Choroid plexus epithelial cell (primary cell): ENCODE measurements around the gene RAB23.

Experiments
- DNase-seq: peaks from one replicate; pipeline ENCODE4 v3.0.0-alpha.2; 2010; ENCODE audit warnings: low read depth
- H3K4me3 ChIP-seq: 2 replicates; pipeline ENCODE4 v1.5.1; 2011; ENCODE audit warnings: low read depth, mild to moderate bottlenecking, control low read depth, low read length, moderate library complexity
- TF ChIP-seq, protein P1 (sequence below): conservative IDR thresholded peaks from 2 replicates; pipeline ENCODE4 v1.5.1; 2011; ENCODE audit warnings: low read depth, mild to moderate bottlenecking, control low read depth, inconsistent platforms, low read length, moderate library complexity

RAB23 gene

DNA sequence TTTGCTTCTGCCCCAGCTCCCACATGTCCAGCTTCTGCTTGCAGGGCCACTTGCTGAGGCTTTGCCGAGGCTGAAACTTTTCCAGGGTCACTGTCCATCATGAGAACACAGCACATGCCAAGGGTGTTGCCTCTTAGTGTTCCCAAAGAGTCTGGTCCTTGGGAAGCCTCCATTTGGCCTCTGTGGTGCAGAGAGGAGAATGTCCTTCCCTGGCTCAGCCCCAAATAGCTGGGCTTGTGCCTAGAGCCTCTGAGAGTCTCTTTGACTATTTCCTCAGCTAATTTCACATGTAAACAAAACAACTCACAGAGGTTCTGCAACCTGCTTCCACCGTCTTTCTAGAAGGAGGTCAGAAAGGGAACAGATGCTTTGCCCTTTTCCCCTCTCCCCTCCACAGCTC is 40.4 kb upstream of the RAB23 start:
- peak; percentile 74 for DNase-seq
- no peak overlapping the region for H3K4me3 ChIP-seq
- TF ChIP-seq, protein P1, sequence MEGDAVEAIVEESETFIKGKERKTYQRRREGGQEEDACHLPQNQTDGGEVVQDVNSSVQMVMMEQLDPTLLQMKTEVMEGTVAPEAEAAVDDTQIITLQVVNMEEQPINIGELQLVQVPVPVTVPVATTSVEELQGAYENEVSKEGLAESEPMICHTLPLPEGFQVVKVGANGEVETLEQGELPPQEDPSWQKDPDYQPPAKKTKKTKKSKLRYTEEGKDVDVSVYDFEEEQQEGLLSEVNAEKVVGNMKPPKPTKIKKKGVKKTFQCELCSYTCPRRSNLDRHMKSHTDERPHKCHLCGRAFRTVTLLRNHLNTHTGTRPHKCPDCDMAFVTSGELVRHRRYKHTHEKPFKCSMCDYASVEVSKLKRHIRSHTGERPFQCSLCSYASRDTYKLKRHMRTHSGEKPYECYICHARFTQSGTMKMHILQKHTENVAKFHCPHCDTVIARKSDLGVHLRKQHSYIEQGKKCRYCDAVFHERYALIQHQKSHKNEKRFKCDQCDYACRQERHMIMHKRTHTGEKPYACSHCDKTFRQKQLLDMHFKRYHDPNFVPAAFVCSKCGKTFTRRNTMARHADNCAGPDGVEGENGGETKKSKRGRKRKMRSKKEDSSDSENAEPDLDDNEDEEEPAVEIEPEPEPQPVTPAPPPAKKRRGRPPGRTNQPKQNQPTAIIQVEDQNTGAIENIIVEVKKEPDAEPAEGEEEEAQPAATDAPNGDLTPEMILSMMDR, result no peak

DNA sequence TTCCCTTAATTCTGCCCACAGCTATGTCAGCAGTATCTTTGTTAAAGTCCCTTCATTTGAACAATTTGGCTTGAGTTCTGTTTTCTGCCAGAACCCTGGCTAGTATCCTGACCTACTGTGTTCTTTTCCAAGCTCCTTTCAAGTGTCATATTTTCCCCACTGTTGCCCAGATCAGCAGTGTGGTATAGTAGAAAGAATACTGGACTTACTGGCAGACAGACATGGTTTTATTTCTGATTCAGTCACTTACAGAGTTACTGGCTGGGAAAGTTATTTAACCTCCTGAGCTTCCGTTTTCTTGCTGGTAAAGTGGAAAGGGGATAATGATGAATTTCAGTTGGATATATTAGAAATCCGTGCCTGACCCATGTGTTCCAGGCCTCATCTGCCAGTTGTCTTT is 39.8 kb upstream of the RAB23 start:
- TF ChIP-seq, protein P1, result no peak
- peak; percentile 26 for DNase-seq
- no peak overlapping the region for H3K4me3 ChIP-seq

DNA sequence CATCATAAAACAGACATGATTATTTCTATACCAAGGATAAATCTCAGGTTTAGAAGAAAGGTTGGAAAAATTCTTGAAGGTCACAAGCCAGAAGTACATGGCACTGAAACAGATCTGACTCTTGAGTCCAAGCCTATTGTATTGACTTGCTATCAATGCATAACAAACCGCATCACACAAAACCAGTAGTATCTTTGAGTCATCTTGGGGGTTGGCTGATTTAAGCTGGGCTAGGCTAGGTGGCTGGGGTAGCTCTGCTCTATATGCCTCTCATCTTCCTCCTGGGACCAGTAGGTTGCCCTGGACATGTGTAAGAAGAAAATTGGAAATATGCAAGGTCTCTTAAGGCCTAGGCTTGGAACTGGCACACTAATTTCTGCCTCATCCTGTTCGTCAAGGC is 37.0 kb upstream of the RAB23 start:
- no peak for DNase-seq
- TF ChIP-seq, protein P1, result no peak
- no peak overlapping the region for H3K4me3 ChIP-seq

DNA sequence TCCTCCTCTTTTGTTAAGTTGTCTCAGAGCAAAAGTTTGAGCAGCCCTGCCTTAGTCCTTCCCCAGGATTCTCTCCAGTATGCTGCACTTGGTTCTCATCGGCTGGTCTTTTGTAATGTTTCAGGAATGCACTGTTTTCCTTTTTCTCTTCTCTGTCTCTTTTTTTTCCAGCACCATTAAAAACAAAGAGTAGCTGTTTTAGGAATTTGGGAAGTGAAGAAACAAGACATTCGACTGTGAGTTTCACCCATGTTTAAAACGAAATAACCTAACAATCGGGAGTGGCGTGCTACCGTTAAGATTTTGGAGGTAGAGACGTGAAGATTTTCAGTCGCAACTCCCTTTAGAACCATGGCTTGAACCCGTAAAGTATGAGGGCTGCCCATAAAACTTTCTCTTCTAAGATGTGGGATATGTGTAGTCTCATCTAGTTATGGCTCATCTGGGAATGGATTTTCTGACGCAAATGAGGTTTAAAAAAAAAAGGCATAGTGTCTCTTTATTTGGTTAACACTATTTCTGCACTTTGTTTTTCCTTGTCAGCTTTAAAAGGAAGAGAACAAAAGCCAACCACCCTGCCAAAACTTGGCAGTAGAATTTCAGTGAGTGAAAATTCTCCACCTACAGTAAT is 35.9 kb upstream of the RAB23 start:
- H3K4me3 ChIP-seq, result no peak overlapping the region
- DNase-seq, result peak; percentile 84
- TF ChIP-seq, protein P1, result no peak

DNA sequence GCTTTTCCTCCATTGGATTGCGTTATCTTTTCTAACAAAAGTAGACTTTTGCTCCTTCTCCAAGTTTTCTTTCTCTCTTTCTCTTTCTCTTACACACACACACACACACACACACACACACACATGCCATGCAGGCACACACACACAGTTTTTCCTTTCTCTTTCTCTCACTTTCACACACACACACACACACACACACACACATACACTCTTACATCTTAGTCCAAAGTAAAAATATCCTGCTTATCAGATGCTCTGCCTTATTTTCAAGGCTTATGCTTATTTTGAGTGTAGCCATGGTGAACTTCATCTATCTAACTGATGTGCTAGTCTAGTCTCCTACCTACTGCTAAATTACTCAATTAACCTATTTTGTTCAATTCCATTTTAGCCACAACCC is 34.4 kb upstream of the RAB23 start:
- no peak overlapping the region for H3K4me3 ChIP-seq
- peak; percentile 60 for DNase-seq
- TF ChIP-seq, protein P1, result no peak

DNA sequence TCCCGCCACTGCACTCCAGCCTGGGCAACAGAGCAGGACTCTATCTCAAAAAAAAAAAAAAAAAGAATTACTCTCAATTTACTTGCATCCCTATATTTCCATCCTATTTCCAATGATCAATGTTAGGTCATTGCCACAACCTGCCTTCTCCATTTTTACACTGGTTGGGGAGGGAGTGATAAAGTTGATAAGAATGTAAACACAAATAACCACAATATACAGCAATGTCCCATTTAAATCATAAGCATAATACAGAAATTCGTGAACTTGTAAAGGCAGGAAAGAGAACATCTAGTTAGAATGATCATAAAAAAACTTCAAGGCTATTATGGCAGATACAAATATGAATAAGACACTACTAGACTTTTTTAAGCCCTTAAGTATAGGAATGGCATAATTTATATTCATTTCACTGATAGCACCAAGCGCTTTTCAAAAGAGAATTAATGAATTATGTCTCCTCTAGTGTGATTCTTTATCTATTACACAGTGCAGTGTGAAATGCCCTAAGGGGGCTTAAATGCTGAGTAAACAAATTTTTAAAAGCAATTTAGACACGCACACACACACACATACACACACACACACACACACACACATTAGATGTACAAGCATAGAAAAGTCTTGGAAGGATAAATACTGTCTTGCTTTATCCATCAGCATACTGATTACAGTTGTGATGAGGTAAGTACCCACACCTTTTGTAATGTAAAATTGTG is 33.5 kb upstream of the RAB23 start:
- DNase-seq, result no peak
- no peak overlapping the region for H3K4me3 ChIP-seq

More for the DNA sequence above, 33.5 kb upstream of the RAB23 start:
- TF ChIP-seq, protein P1, result no peak
